Panc1 (cell line): ENCODE data around the gene SUGCT.

Source experiments
- POLR2AphosphoS5 ChIP-seq: IDR thresholded peaks from 2 replicates; pipeline ENCODE4 v1.6.1; 2012; ENCODE audit warnings: mild to moderate bottlenecking, low read depth, low read length, moderate library complexity
- REST ChIP-seq, 2 experiments: IDR thresholded peaks; 2 replicates each; pipeline ENCODE4 v1.6.1; 2011 to 2012; ENCODE audit warnings: low read depth in 2 of 2, control low read depth in 1 of 2, low read length in 1 of 2, mild to moderate bottlenecking in 1 of 2, moderate library complexity in 1 of 2; ENCODE audit not compliant: insufficient read depth in 1 of 2
- SIN3A ChIP-seq: IDR thresholded peaks from 2 replicates; pipeline ENCODE4 v1.6.1; 2012; ENCODE audit warnings: low read depth, mild to moderate bottlenecking, low read length, moderate library complexity, borderline replicate concordance; ENCODE audit not compliant: insufficient read depth
- TF ChIP-seq, protein P1 (sequence below): fragments of 450-650 bp; IDR thresholded peaks from 2 replicates; pipeline ENCODE4 v1.5.1; 2017; ENCODE audit warnings: mild to moderate bottlenecking

DNA sequence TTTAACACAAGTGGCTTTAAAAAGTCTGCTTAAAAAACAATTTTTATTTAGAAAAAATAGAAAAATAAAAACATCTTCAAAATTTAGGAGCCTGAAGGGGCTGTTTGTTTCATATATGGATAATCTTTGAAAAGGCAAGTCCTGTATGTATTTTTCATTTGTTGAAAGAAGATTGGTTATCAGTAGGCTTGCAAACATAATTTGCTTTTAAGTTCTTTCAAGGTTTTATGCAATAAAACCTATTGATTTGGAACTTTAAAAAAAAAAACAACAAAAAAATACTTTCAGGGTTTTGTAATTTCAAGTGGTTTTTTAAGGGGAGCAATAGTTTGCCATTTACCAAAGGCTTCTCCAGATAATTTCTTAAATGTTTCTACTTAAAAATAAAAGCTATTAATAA, 36.0 kb upstream of the SUGCT start:
- TF ChIP-seq, protein P1, sequence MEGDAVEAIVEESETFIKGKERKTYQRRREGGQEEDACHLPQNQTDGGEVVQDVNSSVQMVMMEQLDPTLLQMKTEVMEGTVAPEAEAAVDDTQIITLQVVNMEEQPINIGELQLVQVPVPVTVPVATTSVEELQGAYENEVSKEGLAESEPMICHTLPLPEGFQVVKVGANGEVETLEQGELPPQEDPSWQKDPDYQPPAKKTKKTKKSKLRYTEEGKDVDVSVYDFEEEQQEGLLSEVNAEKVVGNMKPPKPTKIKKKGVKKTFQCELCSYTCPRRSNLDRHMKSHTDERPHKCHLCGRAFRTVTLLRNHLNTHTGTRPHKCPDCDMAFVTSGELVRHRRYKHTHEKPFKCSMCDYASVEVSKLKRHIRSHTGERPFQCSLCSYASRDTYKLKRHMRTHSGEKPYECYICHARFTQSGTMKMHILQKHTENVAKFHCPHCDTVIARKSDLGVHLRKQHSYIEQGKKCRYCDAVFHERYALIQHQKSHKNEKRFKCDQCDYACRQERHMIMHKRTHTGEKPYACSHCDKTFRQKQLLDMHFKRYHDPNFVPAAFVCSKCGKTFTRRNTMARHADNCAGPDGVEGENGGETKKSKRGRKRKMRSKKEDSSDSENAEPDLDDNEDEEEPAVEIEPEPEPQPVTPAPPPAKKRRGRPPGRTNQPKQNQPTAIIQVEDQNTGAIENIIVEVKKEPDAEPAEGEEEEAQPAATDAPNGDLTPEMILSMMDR, result no peak
- TF ChIP-seq POLR2AphosphoS5 (no peak), REST (IDR thresholded peaks at IDR 0.05; ENCODE audit: insufficient read depth in 1 of 2, low read depth in 2 of 2, low read length in 1 of 2) (no peak), SIN3A (no peak)
